GM12878 (cell line): ENCODE results near the gene FGF14. TPM values are rescaled to one million over a fixed set of nuclear protein-coding genes. Genes with fewer than 3 reads are reported as not detected.

Experiments
- ATAC-seq: fragments of 200-7000 bp; cut with Tn5 transposase; 3 replicates; pipeline ENCODE4 v1.9.1; 2020; ENCODE audit warnings: mild to moderate bottlenecking, moderate library complexity
- BruUV-seq: library from RNA; stranded (reverse); fragments of 400-500 nt; replicated peaks from 2 replicates; lab custom pipeline; 2021; lab: Mats Ljungman, UMichigan
- CTCF ChIA-PET: fragments of 300-600 bp; sonication (Branson Sonifier 250); formaldehyde crosslinking; extraction: SDS; loops from one replicate; lab custom pipeline; 2021; ENCODE audit warnings: inconsistent platforms; lab: Yijun Ruan, JAX
- POLR2A ChIA-PET: fragments of 350-600 bp; formaldehyde crosslinking; extraction: SDS; loops from one replicate; lab custom pipeline; 2021; ENCODE audit warnings: inconsistent platforms; lab: Charles Lee
- RAD21 ChIA-PET: fragments of 300-600 bp; sonication (Branson Sonifier 250); formaldehyde crosslinking; loops from one replicate; lab custom pipeline; 2023; ENCODE audit warnings: antibody characterized with exemption; ENCODE audit not compliant: unreplicated experiment; lab: Charles Lee
- SMC1A ChIA-PET: fragments of 300-600 bp; sonication (Branson Sonifier 250); formaldehyde crosslinking; loops from one replicate; lab custom pipeline; 2023; ENCODE audit not compliant: unreplicated experiment, uncharacterized antibody; lab: Charles Lee
- DNase-seq: peaks from one replicate; pipeline ENCODE4 v3.0.0-alpha.2; 2011; ENCODE audit warnings: low read depth, low spot score
- FAIRE-seq: peaks from 3 replicates; lab custom pipeline; 2011; peaks lifted over from hg19 to GRCh38; lab: Jason Lieb, UNC
- H2AFZ ChIP-seq: 2 replicates; pipeline ENCODE4 v1.6.0; 2011; ENCODE audit warnings: low read depth, low read length, control low read depth; ENCODE audit not compliant: control insufficient read depth
- H3K27ac ChIP-seq: 2 replicates; pipeline ENCODE4 v1.5.1; 2011; ENCODE audit warnings: control low read depth; ENCODE audit not compliant: control insufficient read depth, insufficient read depth
- H3K27me3 ChIP-seq, 2 experiments: replicated peaks in 1 of 2; 2 replicates each; pipeline versions ENCODE4 v1.6.0 to v1.6.1; 2011; ENCODE audit warnings: low read length in 1 of 2; ENCODE audit not compliant: control insufficient read depth in 2 of 2, insufficient read depth in 2 of 2
- H3K36me3 ChIP-seq, 2 experiments: 2 replicates each; pipeline ENCODE4 v1.5.1; 2011; ENCODE audit warnings: low read length in 1 of 2; ENCODE audit not compliant: control insufficient read depth in 2 of 2, insufficient read depth in 2 of 2
- H3K4me1 ChIP-seq: 2 replicates; pipeline ENCODE4 v1.6.1; 2011; ENCODE audit warnings: mild to moderate bottlenecking, low read length, moderate library complexity, mixed read lengths; ENCODE audit not compliant: control insufficient read depth, insufficient read depth
- H3K4me2 ChIP-seq: 2 replicates; pipeline ENCODE4 v1.6.0; 2011; ENCODE audit warnings: control low read depth; ENCODE audit not compliant: control insufficient read depth, insufficient read depth
- H3K4me3 ChIP-seq: fragments of 200-600 bp; sonication (generic); 2 replicates; pipeline ENCODE4 v1.5.1; 2016
- H3K79me2 ChIP-seq: 2 replicates; pipeline ENCODE4 v1.6.0; 2011; ENCODE audit warnings: low read length; ENCODE audit not compliant: control insufficient read depth, insufficient read depth
- H3K9ac ChIP-seq: 2 replicates; pipeline ENCODE4 v1.8.0; 2011; ENCODE audit warnings: low read length, control low read depth, mixed read lengths; ENCODE audit not compliant: control insufficient read depth, insufficient read depth
- H3K9me3 ChIP-seq: replicated peaks from 3 replicates; pipeline ENCODE4 v1.5.1; 2011; ENCODE audit warnings: mild to moderate bottlenecking, low read length; ENCODE audit not compliant: control insufficient read depth, insufficient read depth
- H4K20me1 ChIP-seq: 2 replicates; pipeline ENCODE4 v1.6.0; 2011; ENCODE audit not compliant: control insufficient read depth, insufficient read depth
- CBX5 ChIP-seq: sonication (generic); IDR thresholded peaks from 2 replicates; pipeline ENCODE4 v1.6.1; 2016; ENCODE audit warnings: low read depth, moderate library complexity, mild to moderate bottlenecking, inconsistent platforms
- EGR1 ChIP-seq, 2 experiments: IDR thresholded peaks; 1 replicate in 1 of 2; 2 replicates in 1 of 2; pipeline ENCODE4 v1.6.1; 2011 to 2012; ENCODE audit warnings: low read depth in 2 of 2, low read length in 2 of 2, borderline replicate concordance in 1 of 2, mild to moderate bottlenecking in 1 of 2, moderate library complexity in 1 of 2
- ELK1 ChIP-seq: IDR thresholded peaks from 2 replicates; pipeline ENCODE4 v1.6.1; 2012; ENCODE audit warnings: low read depth, low read length, improper control_type of control experiment
- MEF2B ChIP-seq: fragments of 450-650 bp; IDR thresholded peaks from 2 replicates; pipeline ENCODE4 v1.6.1; 2018; ENCODE audit warnings: mild to moderate bottlenecking, moderate library complexity; ENCODE audit not compliant: partially characterized antibody, poor library complexity, severe bottlenecking
- MXI1 ChIP-seq: fragments of 150-350 bp; IDR thresholded peaks from 2 replicates; pipeline ENCODE4 v1.6.1; 2011; ENCODE audit warnings: low read depth, mild to moderate bottlenecking, inconsistent platforms, low read length, improper control_type of control experiment
- SIN3A ChIP-seq: IDR thresholded peaks from 2 replicates; pipeline ENCODE4 v1.6.1; 2012; ENCODE audit warnings: low read depth, low read length, improper control_type of control experiment
- STAT3 ChIP-seq: IDR thresholded peaks from 2 replicates; pipeline ENCODE4 v1.6.1; 2011; ENCODE audit warnings: low read depth, low read length, improper control_type of control experiment
- ZNF622 ChIP-seq: fragments of 450-650 bp; IDR thresholded peaks from 2 replicates; pipeline ENCODE4 v1.6.1; 2017; ENCODE audit warnings: mild to moderate bottlenecking, inconsistent platforms
- in situ Hi-C: fragments of 300-500 bp; cut with MboI; formaldehyde crosslinking; loops from 9 replicates; pipeline ENCODE4 v1.14.3; 2018; ENCODE audit warnings: mixed read lengths
- intact Hi-C: fragments of 100-400 bp; cut with micrococcal nuclease; formaldehyde crosslinking; loops from one replicate; pipeline ENCODE4 v1.14.2; 2022; ENCODE audit not compliant: unreplicated experiment
- polyA plus RNA-seq, 11 experiments: library from polyadenylated mRNA; depleted of rRNA in 4 of 11; unstranded in 6 of 11; stranded (reverse) in 5 of 11; fragments of >200 nt; fragmentation: Nextera tagmentation in 4 of 11; fragmentation: Illumina TruSeq in 1 of 11; extraction: Ambion mirVana in 4 of 11; extraction: Trizol in 1 of 11; gene quantifications; 1 replicate in 1 of 11; 2 replicates in 10 of 11; pipeline versions ENCODE4 v1.2.1 to v1.2.3, GENCODE V29; 2011 to 2016; ENCODE audit warnings: inconsistent platforms in 2 of 11, missing spikeins in 2 of 11, low read depth in 1 of 11
- total RNA-seq, 4 experiments: library from RNA; depleted of rRNA in 3 of 4; stranded (reverse); fragments of >200 nt in 3 of 4; fragmentation: Illumina TruSeq in 1 of 4; extraction: Trizol in 1 of 4; gene quantifications; 2 replicates each; pipeline versions ENCODE4 v1.2.1 to v1.2.3, GENCODE V29; 2013 to 2021
- TF ChIP-seq, protein P1 (sequence below): fragments of 450-650 bp; IDR thresholded peaks from 2 replicates; pipeline ENCODE4 v1.6.1; 2016; ENCODE audit warnings: mild to moderate bottlenecking
- TF ChIP-seq, protein P2 (sequence below): IDR thresholded peaks from 2 replicates; pipeline ENCODE4 v1.6.1; 2012; ENCODE audit warnings: low read length, inconsistent platforms

The FGF14 gene
- total and polyA plus RNA-seq, 10 of the 15 experiments (the other 5 are each of a cell fraction or from before 2014, with no cell fraction given): under 0.01 to 0.44 (median 0.04) TPM

- no peak for FAIRE-seq
- RAD21 ChIA-PET: no interaction called here
Measured at GRCh38 chr13:101780211-101780610, 621.6 kb downstream of the FGF14 start.

More at GRCh38 chr13:101780211-101780610, 621.6 kb downstream of the FGF14 start:
- Histone ChIP-seq H3K9me3 (no peaks in the 10 kb centered on the region), H2AFZ (no peak overlapping the region), H3K4me2 (no peak overlapping the region), H4K20me1 (no peaks in the 10 kb centered on the region), H3K4me1 (no peaks in the 10 kb centered on the region), H3K9ac (no peak overlapping the region), H3K27ac (no peak overlapping the region), H3K4me3 (no peak overlapping the region), H3K27me3 (no peaks in the 10 kb centered on the region; a peak in 1 of 4 replicates), H3K36me3 (no peaks in the 10 kb centered on the region), H3K79me2 (no peaks in the 10 kb centered on the region)
- ATAC-seq (no peak), DNase-seq (no peak)
- BruUV-seq: no TSS peak
- SMC1A ChIA-PET: no interaction called here
- TF ChIP-seq, protein P1, sequence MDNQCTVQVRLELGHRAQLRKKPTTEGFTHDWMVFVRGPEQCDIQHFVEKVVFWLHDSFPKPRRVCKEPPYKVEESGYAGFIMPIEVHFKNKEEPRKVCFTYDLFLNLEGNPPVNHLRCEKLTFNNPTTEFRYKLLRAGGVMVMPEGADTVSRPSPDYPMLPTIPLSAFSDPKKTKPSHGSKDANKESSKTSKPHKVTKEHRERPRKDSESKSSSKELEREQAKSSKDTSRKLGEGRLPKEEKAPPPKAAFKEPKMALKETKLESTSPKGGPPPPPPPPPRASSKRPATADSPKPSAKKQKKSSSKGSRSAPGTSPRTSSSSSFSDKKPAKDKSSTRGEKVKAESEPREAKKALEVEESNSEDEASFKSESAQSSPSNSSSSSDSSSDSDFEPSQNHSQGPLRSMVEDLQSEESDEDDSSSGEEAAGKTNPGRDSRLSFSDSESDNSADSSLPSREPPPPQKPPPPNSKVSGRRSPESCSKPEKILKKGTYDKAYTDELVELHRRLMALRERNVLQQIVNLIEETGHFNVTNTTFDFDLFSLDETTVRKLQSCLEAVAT: no peak
- TF ChIP-seq CBX5 (no peak), STAT3 (no peak), MEF2B (no peak), SIN3A (no peak), EGR1 (IDR thresholded peaks at IDR 0.05; ENCODE audit: borderline replicate concordance in 1 of 2, low read depth in 2 of 2, low read length in 2 of 2) (no peak), ELK1 (no peak), MXI1 (no peak), ZNF622 (no peak)
- TF ChIP-seq, protein P2, sequence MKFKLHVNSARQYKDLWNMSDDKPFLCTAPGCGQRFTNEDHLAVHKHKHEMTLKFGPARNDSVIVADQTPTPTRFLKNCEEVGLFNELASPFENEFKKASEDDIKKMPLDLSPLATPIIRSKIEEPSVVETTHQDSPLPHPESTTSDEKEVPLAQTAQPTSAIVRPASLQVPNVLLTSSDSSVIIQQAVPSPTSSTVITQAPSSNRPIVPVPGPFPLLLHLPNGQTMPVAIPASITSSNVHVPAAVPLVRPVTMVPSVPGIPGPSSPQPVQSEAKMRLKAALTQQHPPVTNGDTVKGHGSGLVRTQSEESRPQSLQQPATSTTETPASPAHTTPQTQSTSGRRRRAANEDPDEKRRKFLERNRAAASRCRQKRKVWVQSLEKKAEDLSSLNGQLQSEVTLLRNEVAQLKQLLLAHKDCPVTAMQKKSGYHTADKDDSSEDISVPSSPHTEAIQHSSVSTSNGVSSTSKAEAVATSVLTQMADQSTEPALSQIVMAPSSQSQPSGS: no peak
- intact Hi-C loops: no loop called here
- in situ Hi-C loops: no loop called here
- CTCF ChIA-PET: no interaction called here
- POLR2A ChIA-PET: interaction anchor here (0.5 kb wide), 1 partner anchor 256 kb away, joined by 4 read pairs; no protein-coding TSS in a partner anchor
